Upper lobe of right lung (tissue), 1 donor: ENCODE data around the gene NUDT17. TPM values are rescaled to one million over a fixed set of nuclear protein-coding genes. Genes with fewer than 3 reads are reported as not detected.
A peak's percentile ranks its signal among the peaks of the same experiment; 100 is the strongest.
"Not testable (repeated sequence)": the region's sequence is repeated elsewhere in the genome, so short reads cannot be mapped to it uniquely, and the experiment has no call there.

Experiments
- ATAC-seq: fragments of 200-7000 bp; cut with Tn5 transposase; one replicate; pipeline ENCODE4 v1.9.1; 2020; ENCODE audit warnings: mild to moderate bottlenecking, moderate library complexity
- DNase-seq: peaks from one replicate; pipeline ENCODE4 v3.0.0-alpha.2; 2020
- H3K27ac ChIP-seq: fragments of 200-600 bp; one replicate; pipeline ENCODE4 v1.8.0; 2022
- H3K27me3 ChIP-seq: fragments of 200-600 bp; one replicate; pipeline ENCODE4 v1.8.0; 2022; ENCODE audit warnings: mild to moderate bottlenecking
- H3K36me3 ChIP-seq: fragments of 200-600 bp; one replicate; pipeline ENCODE4 v1.8.0; 2022
- H3K4me1 ChIP-seq: fragments of 200-600 bp; one replicate; pipeline ENCODE4 v1.8.0; 2022
- H3K4me3 ChIP-seq: fragments of 200-600 bp; one replicate; pipeline ENCODE4 v1.8.0; 2022; ENCODE audit warnings: mild to moderate bottlenecking
- H3K9me3 ChIP-seq: fragments of 200-600 bp; one replicate; pipeline ENCODE4 v1.8.0; 2022
- CTCF ChIP-seq: fragments of 200-600 bp; IDR thresholded peaks from one replicate; pipeline ENCODE4 v1.8.0; 2022; ENCODE audit warnings: antibody characterized with exemption
- intact Hi-C: fragments of 100-400 bp; cut with DNase I; formaldehyde crosslinking; loops from one replicate; pipeline ENCODE4 v1.11.0; 2022
- total RNA-seq: library from RNA; stranded (reverse); fragmentation: NEBNext Ultra II Directional; extraction: Animal tissue kit (Norgen Biotek cat#: 25700); gene quantifications from one replicate; pipeline ENCODE4 v1.2.1, GENCODE V29; 2021
- donor health status: DM: no; HTN: yes; CAD: no; lungs with severe emphysema.

Gene NUDT17
- total RNA-seq, 1 donor from 2014 or later = 1.8 TPM

- H3K4me1 ChIP-seq = peaks cover 14% of the 10 kb centered on the region
- ATAC-seq = no peak
- no peak for TF ChIP-seq CTCF
- intact Hi-C loops = no loop called here
- no peaks in the 10 kb centered on the region for H3K27me3 ChIP-seq
- peak overlapping the region; percentile 93 for H3K27ac ChIP-seq
- DNase-seq = no peak
- H3K4me3 ChIP-seq = peak overlapping the region; percentile 77
- H3K9me3 ChIP-seq = no peaks in the 10 kb centered on the region
- H3K36me3 ChIP-seq = peaks cover 37% of the 10 kb centered on the region
Observed at GRCh38 chr1:145824499-145824842, 21.0 kb upstream of the NUDT17 start.

GRCh38 chr1:145826030-145826429 lies 19.4 kb upstream of the NUDT17 start:
- no peaks in the 10 kb centered on the region for H3K9me3 ChIP-seq
- DNase-seq = no peak
- TF ChIP-seq CTCF = no peak
- H3K27ac ChIP-seq = no peak overlapping the region
- intact Hi-C loops = no loop called here
- no peak for ATAC-seq
- H3K27me3 ChIP-seq = no peaks in the 10 kb centered on the region
- H3K36me3 ChIP-seq = peaks cover 53% of the 10 kb centered on the region
- H3K4me1 ChIP-seq = peaks cover 14% of the 10 kb centered on the region
- H3K4me3 ChIP-seq = no peak overlapping the region

DNA sequence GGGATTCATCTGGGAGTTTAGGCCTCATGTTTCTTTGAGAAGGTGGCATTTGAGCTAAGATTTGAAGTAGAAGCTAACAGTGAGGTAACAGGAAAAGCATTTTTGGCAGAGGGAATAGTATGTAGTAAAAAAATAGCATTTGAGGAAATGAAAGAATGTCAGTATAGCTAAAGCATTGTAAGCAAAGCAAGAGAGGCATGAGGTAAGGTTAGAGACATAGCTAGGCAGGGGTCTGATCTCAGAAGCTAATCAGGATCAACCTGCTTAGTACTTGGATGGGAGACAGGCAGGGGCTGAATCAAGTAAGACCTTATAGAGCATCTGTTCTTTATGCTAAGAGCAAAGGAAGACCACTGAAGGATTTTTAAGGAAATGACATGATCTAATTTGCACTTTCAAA lies 17.5 kb upstream of the NUDT17 start:
- no peak for TF ChIP-seq CTCF
- Histone ChIP-seq H3K27me3 (no peaks in the 10 kb centered on the region), H3K27ac (no peak overlapping the region), H3K36me3 (peaks cover 72% of the 10 kb centered on the region), H3K4me1 (peaks cover 14% of the 10 kb centered on the region), H3K4me3 (no peak overlapping the region), H3K9me3 (no peaks in the 10 kb centered on the region)
- no peak for DNase-seq
- no peak for ATAC-seq
- intact Hi-C loops = no loop called here

DNA sequence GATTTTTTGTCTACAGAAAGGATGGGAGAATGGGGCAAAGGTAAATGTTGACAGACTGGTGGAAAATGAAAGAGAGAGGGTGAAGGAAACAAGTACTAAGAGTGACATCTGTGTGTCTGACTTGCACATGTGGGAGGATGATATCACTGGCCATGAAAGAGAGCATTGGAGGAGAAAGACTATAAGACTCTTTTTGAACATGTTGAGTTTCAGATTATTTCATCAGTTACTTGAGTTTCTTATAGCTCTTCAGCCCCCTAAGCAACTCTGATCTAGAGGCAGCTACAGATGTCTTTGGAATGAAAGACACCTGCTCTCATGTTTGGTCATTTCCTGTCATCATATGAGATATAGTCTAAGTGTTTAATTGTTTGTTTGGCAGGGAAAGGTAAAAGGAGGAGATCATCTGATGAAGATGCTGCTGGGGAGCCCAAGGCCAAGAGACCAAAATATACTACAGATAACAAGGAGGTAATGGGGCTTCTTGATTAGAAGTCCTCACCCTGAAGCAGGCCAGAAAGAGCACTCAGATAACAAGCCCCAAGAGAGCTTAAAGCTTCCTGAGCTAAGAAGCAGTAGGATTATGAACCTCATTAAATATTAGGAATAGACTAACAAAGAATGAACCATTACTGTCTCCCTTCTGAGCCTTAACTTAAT lies 16.9 kb upstream of the NUDT17 start:
- intact Hi-C loops = no loop called here
- ATAC-seq = no peak

GRCh38 chr1:145830810-145831209 lies 14.6 kb upstream of the NUDT17 start:
- H3K4me1 ChIP-seq, intact Hi-C loops, ATAC-seq, H3K27ac ChIP-seq, DNase-seq, H3K4me3 ChIP-seq, H3K9me3 ChIP-seq, H3K27me3 ChIP-seq: not testable (repeated sequence)
- H3K36me3 ChIP-seq = peaks cover 100% of the 10 kb centered on the region

More for the DNA sequence above, 16.9 kb upstream of the NUDT17 start:
- DNase-seq = no peak
- no peaks in the 10 kb centered on the region for H3K27me3 ChIP-seq
- peaks cover 78% of the 10 kb centered on the region for H3K36me3 ChIP-seq
- no peak overlapping the region for H3K27ac ChIP-seq
- H3K4me3 ChIP-seq = no peak overlapping the region
- H3K9me3 ChIP-seq = no peaks in the 10 kb centered on the region
- H3K4me1 ChIP-seq = peaks cover 14% of the 10 kb centered on the region
- TF ChIP-seq CTCF = no peak

DNA sequence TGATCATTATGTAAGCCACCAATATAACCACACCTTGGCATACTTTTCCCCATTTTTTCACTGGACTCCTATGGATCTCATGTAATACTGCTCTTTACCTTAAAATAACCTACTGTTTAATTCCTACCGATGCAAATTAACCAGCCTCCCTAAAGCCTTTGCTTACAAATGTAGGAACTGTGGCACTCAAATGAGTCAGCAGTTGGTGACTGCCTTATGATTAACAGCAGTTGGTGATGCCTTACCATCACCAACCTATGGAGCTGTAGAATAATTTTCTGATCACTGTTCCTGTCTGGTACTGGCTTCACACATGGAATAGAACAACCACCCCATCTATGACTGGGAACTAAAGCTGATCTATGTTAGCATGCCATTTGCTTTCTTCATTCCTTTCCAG lies 7.8 kb upstream of the NUDT17 start:
- Histone ChIP-seq H3K27ac (no peak overlapping the region), H3K36me3 (peaks cover 100% of the 10 kb centered on the region), H3K9me3 (no peaks in the 10 kb centered on the region), H3K4me1 (no peaks in the 10 kb centered on the region), H3K4me3 (no peak overlapping the region), H3K27me3 (no peaks in the 10 kb centered on the region)
- ATAC-seq (no peak), DNase-seq (no peak)
- intact Hi-C loops = no loop called here
- TF ChIP-seq CTCF = no peak
